CD4-positive, CD25-positive, alpha-beta regulatory T cell (primary cell): ENCODE data around the gene IRX6. TPM values are rescaled to one million over a fixed set of nuclear protein-coding genes. Genes with fewer than 3 reads are reported as not detected.

Source experiments
- ATAC-seq, 2 donors: fragments of 150-1000 bp; cut with Tn5 transposase; one replicate each; pipeline ENCODE4 v1.10.0; 2021; ENCODE audit warnings: low read depth in 2 of 2, moderate number of reproducible peaks in 2 of 2, moderate library complexity in 1 of 2
- DNase-seq, 3 donors: peaks; one replicate each; pipeline versions ENCODE4 v3.0.0 to v3.0.0-alpha.2; 2012 to 2022; ENCODE audit warnings: mixed read lengths in 1 of 3
- H3K27ac ChIP-seq: one replicate; pipeline ENCODE4 v1.7.0; 2013; ENCODE audit warnings: mild to moderate bottlenecking, low read length; ENCODE audit not compliant: insufficient read depth, poor library complexity, severe bottlenecking
- H3K27me3 ChIP-seq: one replicate; pipeline ENCODE4 v1.7.0; 2013; ENCODE audit warnings: low read length; ENCODE audit not compliant: control insufficient read depth, insufficient read depth
- H3K36me3 ChIP-seq: one replicate; pipeline ENCODE4 v1.7.0; 2013; ENCODE audit warnings: mild to moderate bottlenecking, low read length, moderate library complexity; ENCODE audit not compliant: control insufficient read depth, insufficient read depth
- H3K4me1 ChIP-seq: 2 replicates; pipeline ENCODE4 v1.7.0; 2013; ENCODE audit warnings: mild to moderate bottlenecking, low read length; ENCODE audit not compliant: insufficient read depth, control insufficient read depth, poor library complexity, severe bottlenecking
- H3K4me3 ChIP-seq: one replicate; pipeline ENCODE4 v1.7.0; 2013; ENCODE audit warnings: low read depth, mild to moderate bottlenecking, low read length, moderate library complexity
- H3K9me3 ChIP-seq, 2 experiments: 1 replicate in 1 of 2; 2 replicates in 1 of 2; pipeline ENCODE4 v1.7.0; 2013; ENCODE audit warnings: low read length in 2 of 2, mild to moderate bottlenecking in 1 of 2, moderate library complexity in 1 of 2; ENCODE audit not compliant: control insufficient read depth in 2 of 2
- H3K27ac Mint-ChIP-seq, 3 donors: one replicate each; pipeline ENCODE4 v1.8.0; 2020 to 2022; ENCODE audit warnings: mild to moderate bottlenecking in 3 of 3, mixed read lengths in 3 of 3, moderate library complexity in 2 of 3
- H3K27me3 Mint-ChIP-seq: one replicate; pipeline ENCODE4 v1.8.0; 2022; ENCODE audit warnings: mild to moderate bottlenecking, mixed read lengths
- H3K36me3 Mint-ChIP-seq: one replicate; pipeline ENCODE4 v1.8.0; 2020; ENCODE audit warnings: mixed read lengths
- H3K4me1 Mint-ChIP-seq, 4 donors: one replicate each; pipeline ENCODE4 v1.8.0; 2020 to 2022; ENCODE audit warnings: mixed read lengths in 4 of 4, mild to moderate bottlenecking in 1 of 4
- H3K4me3 Mint-ChIP-seq, 4 donors: one replicate each; pipeline ENCODE4 v1.8.0; 2020 to 2022; ENCODE audit warnings: mild to moderate bottlenecking in 4 of 4, mixed read lengths in 4 of 4, moderate library complexity in 3 of 4
- H3K9me3 Mint-ChIP-seq, 7 donors: one replicate each; pipeline ENCODE4 v1.8.0; 2020 to 2022; ENCODE audit warnings: mixed read lengths in 7 of 7, mild to moderate bottlenecking in 3 of 7, moderate library complexity in 2 of 7
- polyA plus RNA-seq, 4 donors: library from polyadenylated mRNA; unstranded; fragments of 300-500 nt; fragmentation: Illumina TruSeq; gene quantifications; one replicate each; pipeline ENCODE4 v1.2.3, GENCODE V29; 2021
- total RNA-seq: library from RNA; stranded (reverse); gene quantifications from one replicate; pipeline ENCODE4 v1.2.3, GENCODE V29; 2022

Gene IRX6
- total and polyA plus RNA-seq, 5 donors from 2014 or later, result not detected

DNA sequence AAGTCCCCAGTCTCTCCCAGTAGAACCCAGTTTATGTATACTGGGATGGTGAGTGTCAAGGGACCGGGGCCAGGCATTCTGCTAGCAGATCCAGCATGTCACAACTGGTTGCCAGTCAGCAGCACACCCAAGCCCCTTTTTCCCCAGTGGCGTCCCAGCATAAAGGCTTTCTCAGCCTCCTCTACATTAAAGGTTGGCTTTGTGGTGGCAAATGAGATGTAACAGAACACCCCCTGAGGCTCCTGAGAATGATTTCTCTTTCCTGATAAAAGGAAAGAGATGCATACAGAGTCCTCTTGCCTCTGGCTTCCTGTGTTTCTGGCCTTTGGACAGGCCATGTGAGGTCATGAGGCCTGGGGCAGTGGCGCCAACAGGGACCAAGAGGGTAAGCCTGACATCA is 27.9 kb downstream of the IRX6 start:
- Mint-ChIP-seq H3K27ac (no peak overlapping the region), H3K4me3 (no peak overlapping the region), H3K9me3 (no peaks in the 10 kb centered on the region), H3K27me3 (no peaks in the 10 kb centered on the region), H3K4me1 (no peaks in the 10 kb centered on the region), H3K36me3 (no peaks in the 10 kb centered on the region)
- no peaks in the 10 kb centered on the region for H3K4me1 ChIP-seq
- H3K27me3 ChIP-seq, result peaks cover 3% of the 10 kb centered on the region
- H3K9me3 ChIP-seq, result no peaks in the 10 kb centered on the region
- ATAC-seq (no peak), DNase-seq (no peak)
- H3K36me3 ChIP-seq, result no peaks in the 10 kb centered on the region
- H3K27ac ChIP-seq, result no peak overlapping the region
- no peak overlapping the region for H3K4me3 ChIP-seq

DNA sequence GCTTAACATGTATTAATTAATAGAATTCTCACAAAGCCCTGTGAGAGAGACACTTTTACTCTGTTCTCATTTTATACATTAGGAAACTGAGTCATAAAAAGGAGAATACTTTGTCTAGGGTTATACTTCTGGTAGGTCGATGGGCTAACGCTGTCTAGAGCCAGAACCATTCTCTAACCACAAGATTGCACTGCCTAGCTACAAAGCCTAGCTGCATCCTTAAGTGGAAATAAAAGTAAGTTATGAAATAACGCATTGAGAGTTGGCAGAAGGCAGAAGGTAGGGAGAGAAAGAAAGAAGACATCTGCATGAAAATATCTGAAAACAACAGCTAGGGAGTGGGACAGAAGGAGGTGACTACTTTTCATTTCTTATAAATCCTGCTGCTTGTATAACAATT is 33.2 kb downstream of the IRX6 start:
- peaks cover 3% of the 10 kb centered on the region for H3K27me3 ChIP-seq

DNA sequence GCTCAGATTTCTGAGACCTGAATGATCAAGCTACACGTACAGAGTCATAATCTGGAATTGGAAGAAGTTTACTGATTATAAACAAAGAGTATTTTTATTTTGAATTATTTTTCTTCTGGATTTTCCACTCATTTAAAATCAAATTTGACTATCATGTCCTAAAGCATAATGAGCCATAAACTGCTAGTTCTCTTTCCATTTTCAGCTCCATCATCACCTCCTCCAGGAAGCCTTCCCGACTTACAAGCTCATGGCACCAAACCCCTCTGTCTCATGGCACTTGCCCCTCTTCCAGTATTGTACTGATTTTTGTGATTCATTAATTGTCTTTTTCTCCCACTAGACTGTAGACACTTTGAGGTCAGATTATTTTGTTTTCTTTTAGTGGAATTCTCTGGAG is 35.9 kb downstream of the IRX6 start:
- DNase-seq (no peak), ATAC-seq (no peak)
- Mint-ChIP-seq H3K4me1 (no peaks in the 10 kb centered on the region), H3K4me3 (no peak overlapping the region), H3K9me3 (no peaks in the 10 kb centered on the region), H3K27ac (no peak overlapping the region), H3K36me3 (no peaks in the 10 kb centered on the region), H3K27me3 (peaks cover 8% of the 10 kb centered on the region)
- H3K9me3 ChIP-seq, result no peaks in the 10 kb centered on the region
- no peaks in the 10 kb centered on the region for H3K36me3 ChIP-seq
- H3K27me3 ChIP-seq, result peaks cover 3% of the 10 kb centered on the region
- H3K4me1 ChIP-seq, result no peaks in the 10 kb centered on the region
- no peak overlapping the region for H3K4me3 ChIP-seq
- H3K27ac ChIP-seq, result no peak overlapping the region

More for the DNA sequence above, 33.2 kb downstream of the IRX6 start:
- no peaks in the 10 kb centered on the region for H3K9me3 Mint-ChIP-seq
- no peak for ATAC-seq
- H3K4me3 Mint-ChIP-seq, result no peak overlapping the region
- Histone ChIP-seq H3K9me3 (no peaks in the 10 kb centered on the region), H3K4me1 (no peaks in the 10 kb centered on the region), H3K4me3 (no peak overlapping the region), H3K27ac (no peak overlapping the region), H3K36me3 (no peaks in the 10 kb centered on the region)
- no peak for DNase-seq
- H3K4me1 Mint-ChIP-seq, result no peaks in the 10 kb centered on the region
- no peak overlapping the region for H3K27ac Mint-ChIP-seq
- no peaks in the 10 kb centered on the region for H3K36me3 Mint-ChIP-seq
- peaks cover 5% of the 10 kb centered on the region for H3K27me3 Mint-ChIP-seq

DNA sequence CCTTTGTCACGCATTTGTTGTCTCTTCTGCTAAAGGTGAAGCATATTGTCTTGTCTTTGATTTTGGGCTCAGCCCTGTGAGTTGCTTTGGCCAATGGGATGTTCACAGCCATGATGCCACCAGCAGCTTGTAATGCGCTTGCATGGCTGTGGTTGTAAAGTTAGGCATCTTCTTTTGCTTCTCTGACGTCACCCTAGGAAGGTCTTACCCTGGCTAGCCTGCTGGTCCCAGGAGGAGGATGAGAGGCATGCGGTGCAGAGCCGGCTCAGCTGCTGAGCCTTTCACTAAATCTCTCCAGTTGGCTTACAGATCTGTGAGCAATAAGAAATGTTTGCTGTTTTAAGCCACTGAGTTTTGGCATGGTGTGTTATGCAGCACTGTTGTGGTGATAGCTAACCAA is 40.8 kb downstream of the IRX6 start:
- Histone ChIP-seq H3K4me1 (no peaks in the 10 kb centered on the region), H3K27ac (no peak overlapping the region), H3K27me3 (peaks cover 8% of the 10 kb centered on the region), H3K9me3 (no peaks in the 10 kb centered on the region), H3K36me3 (no peaks in the 10 kb centered on the region), H3K4me3 (no peak overlapping the region)
- H3K4me3 Mint-ChIP-seq, result no peak overlapping the region
- ATAC-seq (no peak), DNase-seq (no peak)
- no peak overlapping the region for H3K27ac Mint-ChIP-seq
- no peaks in the 10 kb centered on the region for H3K9me3 Mint-ChIP-seq
- no peaks in the 10 kb centered on the region for H3K4me1 Mint-ChIP-seq
- no peaks in the 10 kb centered on the region for H3K36me3 Mint-ChIP-seq
- peaks cover 14% of the 10 kb centered on the region for H3K27me3 Mint-ChIP-seq

DNA sequence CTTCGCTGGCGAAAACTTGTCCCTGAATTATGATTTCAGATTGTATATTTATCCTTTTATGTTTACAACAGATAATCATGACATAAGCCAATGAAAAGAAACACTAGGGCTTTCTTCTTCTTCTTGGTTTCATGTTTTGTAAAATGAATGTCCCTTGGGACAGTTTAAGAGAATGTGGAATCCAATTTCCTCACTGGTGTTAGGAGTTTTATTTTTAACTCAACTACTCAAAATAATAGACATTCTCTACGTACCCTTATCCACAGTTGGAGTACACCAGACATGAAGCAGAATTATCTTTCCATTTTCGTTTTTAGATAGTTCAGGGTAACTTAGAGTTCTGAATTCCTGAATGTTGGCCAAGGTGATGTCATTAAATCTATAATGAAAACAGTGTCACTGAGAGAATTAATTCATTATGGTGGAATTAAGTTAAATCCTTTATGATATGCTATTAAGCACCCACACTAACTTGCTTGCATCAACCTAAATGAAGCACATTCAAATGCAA is 43.4 kb downstream of the IRX6 start:
- Mint-ChIP-seq H3K27me3 (peaks cover 39% of the 10 kb centered on the region), H3K9me3 (peaks cover 0 to 4% (median 0%) of the 10 kb centered on the region in 7 donors), H3K4me1 (peaks cover 0 to 2% (median 0%) of the 10 kb centered on the region in 4 donors), H3K36me3 (no peaks in the 10 kb centered on the region), H3K27ac (no peak overlapping the region), H3K4me3 (no peak overlapping the region)
- Histone ChIP-seq H3K9me3 (no peaks in the 10 kb centered on the region), H3K36me3 (no peaks in the 10 kb centered on the region), H3K4me1 (no peaks in the 10 kb centered on the region), H3K27ac (no peak overlapping the region), H3K4me3 (no peak overlapping the region), H3K27me3 (peaks cover 24% of the 10 kb centered on the region)
- ATAC-seq (no peak), DNase-seq (no peak)

DNA sequence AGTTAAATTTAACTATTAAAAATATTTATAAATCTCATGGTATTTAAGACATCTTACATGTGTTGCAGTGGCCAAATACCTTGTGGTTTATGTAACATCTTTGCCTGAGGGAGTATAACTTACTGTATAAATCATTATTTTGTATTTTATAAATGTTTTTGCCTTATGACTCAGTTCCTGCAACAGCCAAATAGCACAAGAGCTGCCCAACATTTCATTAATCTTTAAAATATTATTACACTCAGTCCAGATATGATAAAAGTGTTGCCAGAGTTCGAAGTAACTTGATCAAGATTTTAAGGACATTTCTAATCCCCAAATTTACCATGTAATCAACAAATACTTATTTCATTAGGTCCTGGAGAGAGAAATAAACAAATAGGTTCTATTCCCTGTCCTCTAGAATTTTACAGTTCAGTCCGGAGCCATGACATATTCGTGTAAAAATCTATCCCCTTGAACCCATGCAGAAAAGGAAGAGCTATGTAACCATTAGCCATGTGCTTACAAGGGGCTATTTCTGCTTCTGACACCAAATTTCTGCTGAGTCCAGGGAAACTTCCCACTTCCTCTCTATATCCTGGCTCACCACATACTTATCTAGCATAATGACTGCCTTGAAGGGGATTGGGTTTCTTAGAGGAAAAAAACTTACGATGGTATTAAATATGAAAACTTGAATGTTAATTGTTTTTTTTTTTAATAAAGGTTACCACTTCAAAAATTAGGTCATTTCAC is 44.0 kb downstream of the IRX6 start:
- DNase-seq (no peak), ATAC-seq (no peak)
- peaks cover 0 to 2% (median 0%) of the 10 kb centered on the region in 4 donors for H3K4me1 Mint-ChIP-seq
- H3K27ac Mint-ChIP-seq, result no peak overlapping the region
- peaks cover 0 to 4% (median 0%) of the 10 kb centered on the region in 7 donors for H3K9me3 Mint-ChIP-seq
- H3K27me3 ChIP-seq, result peaks cover 24% of the 10 kb centered on the region
- H3K4me1 ChIP-seq, result no peaks in the 10 kb centered on the region
- peaks cover 46% of the 10 kb centered on the region for H3K27me3 Mint-ChIP-seq
- H3K9me3 ChIP-seq, result no peaks in the 10 kb centered on the region
- no peak overlapping the region for H3K27ac ChIP-seq
- no peak overlapping the region for H3K4me3 Mint-ChIP-seq
- H3K4me3 ChIP-seq, result no peak overlapping the region
- H3K36me3 ChIP-seq, result no peaks in the 10 kb centered on the region
- no peaks in the 10 kb centered on the region for H3K36me3 Mint-ChIP-seq

DNA sequence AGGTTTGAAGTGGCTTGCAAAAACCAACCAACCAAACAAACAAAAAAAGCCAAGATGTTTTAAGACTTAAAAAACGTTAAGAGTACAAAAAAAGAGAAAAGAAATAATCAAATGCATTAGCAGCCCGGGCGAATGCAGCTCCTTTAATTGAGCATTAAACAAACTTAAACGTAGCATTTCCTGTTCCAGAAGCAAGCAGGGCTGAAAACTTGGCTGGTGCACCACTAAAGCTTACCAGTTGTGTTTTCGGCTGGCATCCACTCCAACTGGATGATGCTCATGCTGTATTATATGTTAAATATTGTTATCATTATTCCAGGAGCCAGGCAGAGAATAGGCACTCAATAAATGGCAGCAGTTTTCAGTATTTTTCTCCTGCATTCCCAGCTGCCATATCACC is 45.1 kb downstream of the IRX6 start:
- H3K27ac ChIP-seq, result no peak overlapping the region
- no peaks in the 10 kb centered on the region for H3K36me3 ChIP-seq
- ATAC-seq (no peak), DNase-seq (no peak)
- no peak overlapping the region for H3K4me3 ChIP-seq
- Mint-ChIP-seq H3K9me3 (peaks cover 0 to 4% (median 0%) of the 10 kb centered on the region in 7 donors), H3K4me1 (peaks cover 0 to 2% (median 0%) of the 10 kb centered on the region in 4 donors), H3K27ac (no peak overlapping the region), H3K27me3 (peaks cover 47% of the 10 kb centered on the region), H3K36me3 (no peaks in the 10 kb centered on the region), H3K4me3 (no peak overlapping the region)
- H3K9me3 ChIP-seq, result no peaks in the 10 kb centered on the region
- H3K27me3 ChIP-seq, result peaks cover 24% of the 10 kb centered on the region
- no peaks in the 10 kb centered on the region for H3K4me1 ChIP-seq
